WTC11 (cell line): ENCODE results near the gene CDH22. TPM values are rescaled to one million over a fixed set of nuclear protein-coding genes. Genes with fewer than 3 reads are reported as not detected.

Experiments used
- ATAC-seq: fragments of 200-7000 bp; cut with Tn5 transposase; 2 replicates; pipeline ENCODE4 v1.10.0; 2021; ENCODE audit warnings: mild to moderate bottlenecking, moderate library complexity
- CTCF ChIA-PET: fragments of 300-600 bp; sonication (Branson Sonifier 250); formaldehyde crosslinking; loops from one replicate; lab custom pipeline; 2021; ENCODE audit warnings: antibody characterized with exemption; lab: Charles Lee
- POLR2A ChIA-PET: fragments of 350-600 bp; sonication (Branson Sonifier 250); formaldehyde crosslinking; loops from one replicate; lab custom pipeline; 2021; ENCODE audit warnings: antibody characterized with exemption; lab: Charles Lee
- DNase-seq: peaks from one replicate; pipeline ENCODE4 v3.0.0; 2021; ENCODE audit warnings: low spot score
- H3K27ac Mint-ChIP-seq: 2 replicates; pipeline ENCODE4 v1.8.0; 2021; ENCODE audit warnings: mixed read lengths
- H3K27me3 Mint-ChIP-seq: 2 replicates; pipeline ENCODE4 v1.8.0; 2021; ENCODE audit warnings: low read depth, mild to moderate bottlenecking, moderate library complexity, mixed read lengths
- H3K36me3 Mint-ChIP-seq: 2 replicates; pipeline ENCODE4 v1.8.0; 2021; ENCODE audit warnings: mixed read lengths
- H3K4me1 Mint-ChIP-seq: 2 replicates; pipeline ENCODE4 v1.8.0; 2022; ENCODE audit warnings: mixed read lengths
- H3K4me3 Mint-ChIP-seq: 2 replicates; pipeline ENCODE4 v1.8.0; 2021; ENCODE audit warnings: mild to moderate bottlenecking, moderate library complexity, mixed read lengths
- H3K9me3 Mint-ChIP-seq: 2 replicates; pipeline ENCODE4 v1.8.0; 2021; ENCODE audit warnings: mixed read lengths
- ESRRA ChIP-seq: sonication (generic); formaldehyde crosslinking; IDR thresholded peaks from 2 replicates; pipeline ENCODE4 v1.8.1; 2022; ENCODE audit warnings: mild to moderate bottlenecking, missing genetic modification reagents, borderline replicate concordance
- GABPB1 ChIP-seq: sonication (generic); formaldehyde crosslinking; IDR thresholded peaks from 2 replicates; pipeline ENCODE4 v1.8.1; 2023; ENCODE audit warnings: mild to moderate bottlenecking, missing genetic modification reagents
- OVOL2 ChIP-seq: fragments of 250-450 bp; sonication (Bioruptor Pico); IDR thresholded peaks from 2 replicates; pipeline ENCODE4 v1.9.0; 2021; ENCODE audit warnings: mild to moderate bottlenecking, borderline replicate concordance
- SMAD3 ChIP-seq: sonication (generic); formaldehyde crosslinking; IDR thresholded peaks from 2 replicates; pipeline ENCODE4 v1.8.0; 2022; ENCODE audit warnings: missing genetic modification reagents, mild to moderate bottlenecking, borderline replicate concordance
- ZBTB43 ChIP-seq: sonication (generic); formaldehyde crosslinking; IDR thresholded peaks from 2 replicates; pipeline ENCODE4 v1.8.1; 2023; ENCODE audit warnings: mild to moderate bottlenecking, missing genetic modification reagents
- ZNF138 ChIP-seq: sonication (generic); formaldehyde crosslinking; conservative IDR thresholded peaks from 2 replicates; pipeline ENCODE4 v1.8.1; 2022; ENCODE audit warnings: mild to moderate bottlenecking, moderate library complexity, missing genetic modification reagents
- ZNF671 ChIP-seq: fragments of 250-450 bp; sonication (Bioruptor Pico); IDR thresholded peaks from 2 replicates; pipeline ENCODE4 v1.8.0; 2021; ENCODE audit warnings: mild to moderate bottlenecking
- total RNA-seq: library from RNA; stranded (reverse); gene quantifications from 3 replicates; pipeline ENCODE4 v1.2.3, GENCODE V29; 2021
- TF ChIP-seq, protein P1 (sequence below): sonication (generic); formaldehyde crosslinking; conservative IDR thresholded peaks from 2 replicates; pipeline ENCODE4 v1.8.1; 2022; ENCODE audit warnings: mild to moderate bottlenecking, missing genetic modification reagents
- TF ChIP-seq, protein P2 (sequence below): fragments of 250-450 bp; sonication (Bioruptor Pico); IDR thresholded peaks from 2 replicates; pipeline ENCODE4 v1.9.0; 2021; ENCODE audit warnings: mild to moderate bottlenecking, borderline replicate concordance
- TF ChIP-seq, protein P3 (sequence below): sonication (generic); formaldehyde crosslinking; IDR thresholded peaks from 2 replicates; pipeline ENCODE4 v1.8.0; 2022; ENCODE audit warnings: missing genetic modification reagents
- TF ChIP-seq, protein P4 (sequence below): sonication (generic); formaldehyde crosslinking; IDR thresholded peaks from 2 replicates; pipeline ENCODE4 v1.8.0; 2022; ENCODE audit warnings: mild to moderate bottlenecking, missing genetic modification reagents

The CDH22 gene
- total RNA-seq, 1 experiment from 2014 or later = 0.13 TPM

DNA sequence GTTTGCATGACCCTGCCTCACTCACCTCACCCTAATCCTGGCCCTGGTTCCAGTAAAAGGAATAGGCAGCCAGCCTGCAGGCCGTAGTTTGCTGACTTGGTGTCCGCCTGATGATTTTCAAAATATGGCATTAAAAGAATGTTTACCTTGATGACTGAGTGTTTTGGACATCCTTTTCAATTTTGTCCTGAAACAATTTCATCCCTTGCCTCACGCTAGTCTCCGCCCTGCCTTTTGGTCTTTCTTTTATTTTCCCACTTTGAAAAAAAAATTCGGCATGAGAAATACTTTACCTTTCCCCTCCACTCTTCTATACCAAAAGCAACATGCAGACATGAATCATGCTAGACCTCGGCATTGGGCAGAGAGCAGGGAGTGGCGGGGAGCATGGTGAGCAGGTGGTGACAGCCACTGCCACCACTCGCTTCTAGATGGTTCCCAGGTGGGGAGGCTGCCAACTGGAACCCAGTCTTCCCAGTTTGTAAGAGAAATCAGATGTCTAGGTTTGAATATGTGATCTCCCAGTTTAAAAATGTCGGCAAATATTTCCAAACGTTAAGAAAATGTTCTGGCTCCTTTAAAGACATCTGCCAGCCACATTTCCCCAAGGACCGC, 180.8 kb downstream of the CDH22 start:
- H3K27ac Mint-ChIP-seq = no peak overlapping the region
- H3K9me3 Mint-ChIP-seq = no peaks in the 10 kb centered on the region
- DNase-seq (no peak), ATAC-seq (no peak)
- CTCF ChIA-PET = interaction anchor here (1.2 to 7.6 kb wide), 6 partner anchors 28 to 753 kb away, joined by 3 to 118 read pairs (median 11); no protein-coding TSS in a partner anchor
- peaks cover 3% of the 10 kb centered on the region for H3K4me1 Mint-ChIP-seq
- peaks cover 17% of the 10 kb centered on the region for H3K27me3 Mint-ChIP-seq
- H3K36me3 Mint-ChIP-seq = peaks cover 18% of the 10 kb centered on the region
- no peak overlapping the region for H3K4me3 Mint-ChIP-seq
- TF ChIP-seq, protein P1, sequence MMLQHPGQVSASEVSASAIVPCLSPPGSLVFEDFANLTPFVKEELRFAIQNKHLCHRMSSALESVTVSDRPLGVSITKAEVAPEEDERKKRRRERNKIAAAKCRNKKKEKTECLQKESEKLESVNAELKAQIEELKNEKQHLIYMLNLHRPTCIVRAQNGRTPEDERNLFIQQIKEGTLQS (CRISPR knock-in tag) = no peak
- TF ChIP-seq SMAD3 (CRISPR knock-in tag) (no peak), ZBTB43 (CRISPR knock-in tag) (no peak), OVOL2 (CRISPR knock-in tag) (no peak), ZNF138 (CRISPR knock-in tag) (no peak), ZNF671 (CRISPR knock-in tag) (no peak)
- TF ChIP-seq, protein P2, sequence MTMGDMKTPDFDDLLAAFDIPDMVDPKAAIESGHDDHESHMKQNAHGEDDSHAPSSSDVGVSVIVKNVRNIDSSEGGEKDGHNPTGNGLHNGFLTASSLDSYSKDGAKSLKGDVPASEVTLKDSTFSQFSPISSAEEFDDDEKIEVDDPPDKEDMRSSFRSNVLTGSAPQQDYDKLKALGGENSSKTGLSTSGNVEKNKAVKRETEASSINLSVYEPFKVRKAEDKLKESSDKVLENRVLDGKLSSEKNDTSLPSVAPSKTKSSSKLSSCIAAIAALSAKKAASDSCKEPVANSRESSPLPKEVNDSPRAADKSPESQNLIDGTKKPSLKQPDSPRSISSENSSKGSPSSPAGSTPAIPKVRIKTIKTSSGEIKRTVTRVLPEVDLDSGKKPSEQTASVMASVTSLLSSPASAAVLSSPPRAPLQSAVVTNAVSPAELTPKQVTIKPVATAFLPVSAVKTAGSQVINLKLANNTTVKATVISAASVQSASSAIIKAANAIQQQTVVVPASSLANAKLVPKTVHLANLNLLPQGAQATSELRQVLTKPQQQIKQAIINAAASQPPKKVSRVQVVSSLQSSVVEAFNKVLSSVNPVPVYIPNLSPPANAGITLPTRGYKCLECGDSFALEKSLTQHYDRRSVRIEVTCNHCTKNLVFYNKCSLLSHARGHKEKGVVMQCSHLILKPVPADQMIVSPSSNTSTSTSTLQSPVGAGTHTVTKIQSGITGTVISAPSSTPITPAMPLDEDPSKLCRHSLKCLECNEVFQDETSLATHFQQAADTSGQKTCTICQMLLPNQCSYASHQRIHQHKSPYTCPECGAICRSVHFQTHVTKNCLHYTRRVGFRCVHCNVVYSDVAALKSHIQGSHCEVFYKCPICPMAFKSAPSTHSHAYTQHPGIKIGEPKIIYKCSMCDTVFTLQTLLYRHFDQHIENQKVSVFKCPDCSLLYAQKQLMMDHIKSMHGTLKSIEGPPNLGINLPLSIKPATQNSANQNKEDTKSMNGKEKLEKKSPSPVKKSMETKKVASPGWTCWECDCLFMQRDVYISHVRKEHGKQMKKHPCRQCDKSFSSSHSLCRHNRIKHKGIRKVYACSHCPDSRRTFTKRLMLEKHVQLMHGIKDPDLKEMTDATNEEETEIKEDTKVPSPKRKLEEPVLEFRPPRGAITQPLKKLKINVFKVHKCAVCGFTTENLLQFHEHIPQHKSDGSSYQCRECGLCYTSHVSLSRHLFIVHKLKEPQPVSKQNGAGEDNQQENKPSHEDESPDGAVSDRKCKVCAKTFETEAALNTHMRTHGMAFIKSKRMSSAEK (CRISPR knock-in tag) = no peak
- TF ChIP-seq, protein P3, sequence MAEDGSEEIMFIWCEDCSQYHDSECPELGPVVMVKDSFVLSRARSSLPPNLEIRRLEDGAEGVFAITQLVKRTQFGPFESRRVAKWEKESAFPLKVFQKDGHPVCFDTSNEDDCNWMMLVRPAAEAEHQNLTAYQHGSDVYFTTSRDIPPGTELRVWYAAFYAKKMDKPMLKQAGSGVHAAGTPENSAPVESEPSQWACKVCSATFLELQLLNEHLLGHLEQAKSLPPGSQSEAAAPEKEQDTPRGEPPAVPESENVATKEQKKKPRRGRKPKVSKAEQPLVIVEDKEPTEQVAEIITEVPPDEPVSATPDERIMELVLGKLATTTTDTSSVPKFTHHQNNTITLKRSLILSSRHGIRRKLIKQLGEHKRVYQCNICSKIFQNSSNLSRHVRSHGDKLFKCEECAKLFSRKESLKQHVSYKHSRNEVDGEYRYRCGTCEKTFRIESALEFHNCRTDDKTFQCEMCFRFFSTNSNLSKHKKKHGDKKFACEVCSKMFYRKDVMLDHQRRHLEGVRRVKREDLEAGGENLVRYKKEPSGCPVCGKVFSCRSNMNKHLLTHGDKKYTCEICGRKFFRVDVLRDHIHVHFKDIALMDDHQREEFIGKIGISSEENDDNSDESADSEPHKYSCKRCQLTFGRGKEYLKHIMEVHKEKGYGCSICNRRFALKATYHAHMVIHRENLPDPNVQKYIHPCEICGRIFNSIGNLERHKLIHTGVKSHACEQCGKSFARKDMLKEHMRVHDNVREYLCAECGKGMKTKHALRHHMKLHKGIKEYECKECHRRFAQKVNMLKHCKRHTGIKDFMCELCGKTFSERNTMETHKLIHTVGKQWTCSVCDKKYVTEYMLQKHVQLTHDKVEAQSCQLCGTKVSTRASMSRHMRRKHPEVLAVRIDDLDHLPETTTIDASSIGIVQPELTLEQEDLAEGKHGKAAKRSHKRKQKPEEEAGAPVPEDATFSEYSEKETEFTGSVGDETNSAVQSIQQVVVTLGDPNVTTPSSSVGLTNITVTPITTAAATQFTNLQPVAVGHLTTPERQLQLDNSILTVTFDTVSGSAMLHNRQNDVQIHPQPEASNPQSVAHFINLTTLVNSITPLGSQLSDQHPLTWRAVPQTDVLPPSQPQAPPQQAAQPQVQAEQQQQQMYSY (CRISPR knock-in tag) = no peak
- TF ChIP-seq, protein P4, sequence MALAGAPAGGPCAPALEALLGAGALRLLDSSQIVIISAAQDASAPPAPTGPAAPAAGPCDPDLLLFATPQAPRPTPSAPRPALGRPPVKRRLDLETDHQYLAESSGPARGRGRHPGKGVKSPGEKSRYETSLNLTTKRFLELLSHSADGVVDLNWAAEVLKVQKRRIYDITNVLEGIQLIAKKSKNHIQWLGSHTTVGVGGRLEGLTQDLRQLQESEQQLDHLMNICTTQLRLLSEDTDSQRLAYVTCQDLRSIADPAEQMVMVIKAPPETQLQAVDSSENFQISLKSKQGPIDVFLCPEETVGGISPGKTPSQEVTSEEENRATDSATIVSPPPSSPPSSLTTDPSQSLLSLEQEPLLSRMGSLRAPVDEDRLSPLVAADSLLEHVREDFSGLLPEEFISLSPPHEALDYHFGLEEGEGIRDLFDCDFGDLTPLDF (CRISPR knock-in tag) = no peak
- POLR2A ChIA-PET = no interaction called here

- Mint-ChIP-seq H3K9me3 (no peaks in the 10 kb centered on the region), H3K36me3 (peaks cover 24% of the 10 kb centered on the region), H3K4me3 (no peak overlapping the region), H3K4me1 (peaks cover 3% of the 10 kb centered on the region), H3K27ac (no peak overlapping the region), H3K27me3 (peaks cover 12% of the 10 kb centered on the region)
- ChIA-PET POLR2A (no interaction called here), CTCF (no interaction called here)
- TF ChIP-seq ESRRA (CRISPR knock-in tag) (no peak), GABPB1 (CRISPR knock-in tag) (peak; percentile 30; the same call in 1 of the 2 replicates)
- no peak for ATAC-seq
- no peak for DNase-seq
These were observed 181.8 kb downstream of the CDH22 start for GRCh38 chr20:46126440-46127056.

Other genes with a start within 250 kb of the CDH22 start
- gene NCOA5, start 218.5 kb downstream of the CDH22 start, total RNA-seq = 16.5 to 20.5 TPM (median 16.5 TPM) in 3 replicates
- 12.9 to 15.3 TPM (median 14.8 TPM) in 3 replicates for gene CD40, start 190.2 kb downstream of the CDH22 start, total RNA-seq
- gene ELMO2, start 98.1 kb upstream of the CDH22 start, total RNA-seq = 28.4 to 35.5 TPM (median 32.3 TPM) in 3 replicates
- gene ZNF334, start 205.1 kb upstream of the CDH22 start, total RNA-seq = 18.7 to 20.1 TPM (median 19.2 TPM) in 3 replicates
- 0.09 to 0.16 TPM in 2 of 3 replicates, not detected in the other for gene OCSTAMP, start 242.2 kb upstream of the CDH22 start, total RNA-seq